Trophoblast cell (in vitro differentiated cells and primary cell): Measurements from ENCODE around the gene ABCG1.

ENCODE experiments used
- DNase-seq, 2 donors: peaks; one replicate each; pipeline ENCODE4 v3.0.0-alpha.2; 2016
- H2AFZ ChIP-seq: 2 replicates; pipeline ENCODE4 v1.6.1; 2013; ENCODE audit warnings: low read length, moderate library complexity, mild to moderate bottlenecking; ENCODE audit not compliant: insufficient read depth, poor library complexity
- H2AK5ac ChIP-seq: 2 replicates; pipeline ENCODE4 v1.6.1; 2013; ENCODE audit warnings: mild to moderate bottlenecking, low read length
- H2BK120ac ChIP-seq: 2 replicates; pipeline ENCODE4 v1.6.1; 2013; ENCODE audit warnings: low read length, mild to moderate bottlenecking, moderate library complexity; ENCODE audit not compliant: insufficient read depth, poor library complexity
- H2BK12ac ChIP-seq: 2 replicates; pipeline ENCODE4 v1.6.1; 2013; ENCODE audit warnings: mild to moderate bottlenecking, low read length, moderate library complexity
- H2BK5ac ChIP-seq: 2 replicates; pipeline ENCODE4 v1.6.1; 2013; ENCODE audit warnings: low read length, low read depth, moderate library complexity, mild to moderate bottlenecking; ENCODE audit not compliant: poor library complexity
- H3K14ac ChIP-seq: 2 replicates; pipeline ENCODE4 v1.6.1; 2013; ENCODE audit warnings: mild to moderate bottlenecking, low read length
- H3K18ac ChIP-seq: 2 replicates; pipeline ENCODE4 v1.6.1; 2013; ENCODE audit warnings: mild to moderate bottlenecking, low read length
- H3K23ac ChIP-seq: 2 replicates; pipeline ENCODE4 v1.6.1; 2013; ENCODE audit warnings: low read length
- H3K27ac ChIP-seq: 2 replicates; pipeline ENCODE4 v1.5.1; 2013; ENCODE audit warnings: low read depth, mild to moderate bottlenecking, inconsistent platforms, low read length, moderate library complexity
- H3K27me3 ChIP-seq: 2 replicates; pipeline ENCODE4 v1.6.1; 2013; ENCODE audit warnings: inconsistent platforms, mild to moderate bottlenecking, low read length, moderate library complexity; ENCODE audit not compliant: insufficient read depth
- H3K36me3 ChIP-seq, 2 experiments: 1 replicate in 1 of 2; 2 replicates in 1 of 2; pipeline ENCODE4 v1.6.1; 2013; ENCODE audit warnings: low read length in 2 of 2, mild to moderate bottlenecking in 2 of 2, moderate library complexity in 1 of 2; ENCODE audit not compliant: insufficient read depth in 2 of 2, control insufficient read depth in 1 of 2
- H3K4ac ChIP-seq: 2 replicates; pipeline ENCODE4 v1.6.1; 2013; ENCODE audit warnings: low read depth, mild to moderate bottlenecking, low read length, moderate library complexity
- H3K4me1 ChIP-seq, 2 experiments: 1 replicate in 1 of 2; 2 replicates in 1 of 2; pipeline ENCODE4 v1.6.1; 2013; ENCODE audit warnings: low read length in 2 of 2, mild to moderate bottlenecking in 2 of 2, moderate library complexity in 1 of 2; ENCODE audit not compliant: insufficient read depth in 2 of 2, control insufficient read depth in 1 of 2
- H3K4me2 ChIP-seq: 2 replicates; pipeline ENCODE4 v1.6.1; 2013; ENCODE audit warnings: inconsistent platforms, mild to moderate bottlenecking, low read length, moderate library complexity
- H3K4me3 ChIP-seq: 2 replicates; pipeline ENCODE4 v1.5.1; 2013; ENCODE audit warnings: mild to moderate bottlenecking, low read depth, low read length, inconsistent platforms
- H3K79me1 ChIP-seq: one replicate; pipeline ENCODE4 v1.6.1; 2013; ENCODE audit warnings: low read length
- H3K79me2 ChIP-seq: 2 replicates; pipeline ENCODE4 v1.6.1; 2013; ENCODE audit warnings: low read length, mild to moderate bottlenecking; ENCODE audit not compliant: control insufficient read depth, insufficient read depth, poor library complexity
- H3K9ac ChIP-seq: 2 replicates; pipeline ENCODE4 v1.6.1; 2013; ENCODE audit warnings: mild to moderate bottlenecking, low read length
- H3K9me3 ChIP-seq: 2 replicates; pipeline ENCODE4 v1.6.1; 2013; ENCODE audit warnings: low read depth, mild to moderate bottlenecking, control low read depth, inconsistent platforms, low read length; ENCODE audit not compliant: insufficient read depth
- H4K12ac ChIP-seq: 2 replicates; pipeline ENCODE4 v1.6.1; 2013; ENCODE audit warnings: low read depth, mild to moderate bottlenecking, low read length, moderate library complexity
- H4K8ac ChIP-seq: 2 replicates; pipeline ENCODE4 v1.6.1; 2013; ENCODE audit warnings: low read depth, mild to moderate bottlenecking, low read length, moderate library complexity
- H4K91ac ChIP-seq: one replicate; pipeline ENCODE4 v1.6.1; 2013; ENCODE audit warnings: low read depth, mild to moderate bottlenecking, low read length, moderate library complexity
- WGBS: extraction: QIAGEN DNeasy Blood & Tissue Kit; methylation state at CpG from one replicate; pipeline ENCODE4 v1.1.7; 2013; ENCODE audit warnings: missing lambda C conversion rate; ENCODE audit not compliant: insufficient read length, insufficient coverage; ENCODE audit errors: extremely low coverage; 5-methylcytosine and 5-hydroxymethylcytosine counted together

ABCG1 gene

DNA sequence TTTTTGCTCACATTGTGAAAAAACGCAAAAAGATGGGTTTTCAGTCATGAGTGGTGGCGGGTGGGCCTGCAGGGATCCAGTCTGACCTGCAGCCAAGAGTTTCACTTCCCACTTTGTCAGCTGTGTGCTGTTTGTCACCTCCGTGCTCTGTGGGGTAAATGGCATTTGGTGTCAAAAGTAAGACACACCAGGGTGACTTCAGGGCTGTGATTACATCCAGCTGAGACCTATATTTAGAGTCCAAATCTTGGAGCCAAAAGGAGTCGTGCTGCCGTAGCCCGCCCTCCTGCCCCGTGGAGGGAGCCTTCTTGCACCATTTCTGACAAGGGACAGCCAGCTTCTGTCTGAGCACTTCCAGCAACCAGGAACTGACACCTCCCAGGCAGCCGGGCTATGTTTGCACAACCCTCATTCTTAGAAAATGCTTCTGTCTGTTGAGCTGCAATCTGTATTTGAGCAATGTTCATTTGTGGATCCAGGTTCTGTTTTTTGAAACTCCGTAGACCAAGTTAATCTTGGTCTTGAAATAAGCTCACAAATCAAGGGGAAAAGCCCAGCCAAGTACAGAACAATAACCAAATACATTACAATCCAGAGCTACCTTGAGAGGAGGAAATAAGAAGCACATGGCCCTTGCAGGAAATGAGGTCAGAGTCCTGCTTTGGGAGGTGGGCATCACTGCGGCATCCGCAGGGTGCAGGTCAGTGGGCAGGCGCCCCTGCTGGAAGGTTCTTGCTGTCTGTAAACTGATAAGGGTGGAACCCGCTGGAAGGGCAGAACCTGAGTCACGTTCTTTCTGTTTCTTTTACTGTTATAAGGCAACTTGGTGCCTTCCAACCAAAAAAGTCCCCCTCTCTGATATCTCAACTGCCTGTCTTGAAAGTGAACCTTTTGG is 14.4 kb downstream of the ABCG1 start:
- H2BK12ac ChIP-seq, result no peak overlapping the region
- no peak overlapping the region for H3K4me2 ChIP-seq
- H3K4me1 ChIP-seq, result peaks cover 16 to 17% of the 10 kb centered on the region in 2 experiments
- no peaks in the 10 kb centered on the region for H3K27me3 ChIP-seq
- H4K8ac ChIP-seq, result no peak overlapping the region
- WGBS, result no CpG with 5 or more reads among the region's 14 CpGs
- no peak overlapping the region for H2BK120ac ChIP-seq
- H3K4ac ChIP-seq, result no peak overlapping the region
- H3K23ac ChIP-seq, result no peak overlapping the region
- H2AK5ac ChIP-seq, result no peak overlapping the region
- H2AFZ ChIP-seq, result no peak overlapping the region
- H3K14ac ChIP-seq, result no peak overlapping the region
- H3K79me2 ChIP-seq, result no peaks in the 10 kb centered on the region
- no peak overlapping the region for H3K27ac ChIP-seq
- H3K36me3 ChIP-seq, result no peaks in the 10 kb centered on the region
- no peak overlapping the region for H3K18ac ChIP-seq
- no peak overlapping the region for H3K9ac ChIP-seq
- H3K9me3 ChIP-seq, result peaks cover 2% of the 10 kb centered on the region
- peaks cover 3% of the 10 kb centered on the region for H3K79me1 ChIP-seq
- H3K4me3 ChIP-seq, result no peak overlapping the region
- H2BK5ac ChIP-seq, result no peak overlapping the region
- H4K12ac ChIP-seq, result no peak overlapping the region
- no peak overlapping the region for H4K91ac ChIP-seq
- peak; percentile 88 to 90 for DNase-seq

DNA sequence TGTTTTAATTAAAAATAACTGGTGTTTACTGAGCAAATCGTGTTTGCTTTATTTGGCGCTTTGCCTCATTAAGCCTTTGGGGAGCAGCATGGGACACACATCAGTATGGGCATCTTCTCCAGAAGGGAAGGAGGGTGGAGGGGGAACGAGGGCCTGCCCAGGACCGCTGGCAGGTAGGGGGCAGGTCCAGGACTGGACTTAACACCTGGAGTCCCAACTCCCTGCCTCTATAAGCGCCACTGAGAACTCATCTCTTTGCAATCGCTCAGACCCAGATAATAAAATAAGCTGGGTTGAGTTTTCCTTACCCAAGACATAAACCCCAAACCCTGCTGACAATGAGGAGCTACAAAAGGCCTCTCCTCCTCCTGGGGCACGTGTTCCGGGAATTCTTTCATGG is 15.1 kb downstream of the ABCG1 start:
- Histone ChIP-seq H3K36me3 (no peaks in the 10 kb centered on the region), H3K4me1 (peaks cover 16 to 17% of the 10 kb centered on the region in 2 experiments), H3K23ac (no peak overlapping the region), H4K12ac (no peak overlapping the region), H2BK120ac (no peak overlapping the region), H3K27ac (no peak overlapping the region), H3K18ac (no peak overlapping the region), H3K79me2 (no peaks in the 10 kb centered on the region), H3K79me1 (peaks cover 3% of the 10 kb centered on the region), H3K14ac (no peak overlapping the region), H3K9me3 (no peaks in the 10 kb centered on the region), H4K8ac (no peak overlapping the region), H2AFZ (peak overlapping the region; percentile 23), H3K4me2 (peak overlapping the region; percentile 71), H3K4ac (no peak overlapping the region), H4K91ac (peak overlapping the region; percentile 16), H2AK5ac (no peak overlapping the region), H3K4me3 (peak overlapping the region; percentile 3), H3K27me3 (no peaks in the 10 kb centered on the region), H2BK12ac (no peak overlapping the region), H3K9ac (no peak overlapping the region), H2BK5ac (no peak overlapping the region)
- no peak for DNase-seq
- WGBS, result 100% methylated on average over 1 of the region's 8 CpGs

DNA sequence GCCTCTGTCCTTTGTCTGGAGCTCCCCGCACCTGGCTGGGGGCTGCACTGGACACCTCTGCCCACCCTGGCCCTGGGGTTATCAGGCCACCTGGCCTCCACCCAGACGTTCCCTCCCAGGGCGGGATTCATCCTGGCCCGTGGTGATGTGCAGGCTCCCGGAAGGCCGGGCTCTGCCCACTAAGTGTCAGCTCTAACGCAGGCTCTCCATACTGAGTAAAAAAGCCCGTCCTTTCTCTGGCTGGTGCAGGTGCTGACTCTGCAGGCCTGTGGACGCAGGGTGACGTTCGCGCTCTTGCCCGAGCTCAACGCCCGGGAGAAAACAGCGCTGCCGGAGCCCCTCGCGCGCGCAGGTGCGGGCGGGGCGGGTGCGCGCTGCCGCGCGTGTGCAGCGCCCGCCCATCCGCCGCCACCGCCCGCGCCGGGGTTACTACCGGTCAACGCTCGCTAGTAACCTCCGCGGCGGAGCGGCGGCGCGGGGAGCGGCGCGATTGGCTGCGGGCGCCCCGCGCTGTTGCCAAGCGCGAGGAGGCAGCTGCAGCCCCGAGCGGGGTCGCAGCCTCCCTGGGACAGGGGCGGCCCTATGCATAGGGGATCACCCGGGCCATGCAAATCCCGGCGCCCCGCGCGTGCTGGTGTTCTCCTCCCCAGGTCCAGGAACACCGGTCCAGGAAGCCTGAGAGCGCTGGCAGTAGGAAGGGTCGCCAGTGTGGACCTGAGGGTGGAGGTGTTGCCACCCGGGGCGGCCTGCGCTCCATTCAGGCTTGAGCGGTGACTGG is 15.7 kb downstream of the ABCG1 start:
- peaks cover 16 to 17% of the 10 kb centered on the region in 2 experiments for H3K4me1 ChIP-seq
- H3K79me1 ChIP-seq, result peaks cover 3% of the 10 kb centered on the region
- no peaks in the 10 kb centered on the region for H3K79me2 ChIP-seq
- peak overlapping the region; percentile 16 for H4K91ac ChIP-seq
- H3K36me3 ChIP-seq, result no peaks in the 10 kb centered on the region
- no peak overlapping the region for H3K23ac ChIP-seq
- H3K4me3 ChIP-seq, result peak overlapping the region; percentile 49
- no peak overlapping the region for H2BK120ac ChIP-seq
- peak; percentile 82 to 91 for DNase-seq
- peak overlapping the region; percentile 66 for H2AFZ ChIP-seq
- no CpG with 5 or more reads among the region's 73 CpGs for WGBS
- H2BK5ac ChIP-seq, result no peak overlapping the region
- H3K4me2 ChIP-seq, result peak overlapping the region; percentile 71
- peak overlapping the region; percentile 56 for H2BK12ac ChIP-seq
- H3K27ac ChIP-seq, result no peak overlapping the region
- no peaks in the 10 kb centered on the region for H3K27me3 ChIP-seq
- H2AK5ac ChIP-seq, result no peak overlapping the region
- H3K4ac ChIP-seq, result no peak overlapping the region
- no peaks in the 10 kb centered on the region for H3K9me3 ChIP-seq
- H4K12ac ChIP-seq, result no peak overlapping the region
- no peak overlapping the region for H3K9ac ChIP-seq
- no peak overlapping the region for H3K18ac ChIP-seq
- no peak overlapping the region for H4K8ac ChIP-seq
- H3K14ac ChIP-seq, result peak overlapping the region; percentile 58

DNA sequence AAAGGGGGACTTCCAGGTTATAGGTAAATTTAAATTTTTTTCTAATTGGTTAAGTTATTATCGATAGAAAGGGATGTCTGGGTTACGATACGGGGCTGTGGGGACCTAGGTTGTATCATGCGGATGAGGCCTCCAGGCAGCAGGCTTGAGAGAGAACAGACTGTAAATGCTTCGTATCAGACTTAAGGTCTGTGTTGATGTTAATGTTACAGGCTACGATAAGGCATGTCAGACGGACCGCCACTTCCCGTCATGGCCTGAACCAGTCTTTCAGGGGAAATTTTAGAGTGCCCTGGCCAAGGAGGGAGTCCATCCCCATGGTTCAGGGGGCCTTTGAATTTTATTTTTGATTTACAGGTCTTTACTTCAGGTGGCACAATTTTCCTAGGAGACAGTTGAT is 16.7 kb downstream of the ABCG1 start:
- Histone ChIP-seq H3K36me3 (no peaks in the 10 kb centered on the region), H3K18ac (no peak overlapping the region), H3K9me3 (no peaks in the 10 kb centered on the region), H2AFZ (no peak overlapping the region), H3K23ac (no peak overlapping the region), H2BK5ac (no peak overlapping the region), H4K12ac (no peak overlapping the region), H2BK12ac (no peak overlapping the region), H3K4me2 (no peak overlapping the region), H3K79me1 (peaks cover 3% of the 10 kb centered on the region), H3K4ac (no peak overlapping the region), H3K14ac (no peak overlapping the region), H3K9ac (no peak overlapping the region), H4K91ac (no peak overlapping the region), H3K4me1 (peaks cover 16 to 17% of the 10 kb centered on the region in 2 experiments), H3K4me3 (no peak overlapping the region), H2BK120ac (no peak overlapping the region), H3K27me3 (no peaks in the 10 kb centered on the region), H2AK5ac (no peak overlapping the region), H4K8ac (no peak overlapping the region), H3K79me2 (no peaks in the 10 kb centered on the region), H3K27ac (no peak overlapping the region)
- peak in 1 of 2 donors; percentile 29 for DNase-seq
- no CpG with 5 or more reads among the region's 9 CpGs for WGBS
